Mucosa of stomach (tissue), 1 donor: ENCODE data around the gene RDH12.
"Not testable (repeated sequence)": the region's sequence is repeated elsewhere in the genome, so short reads cannot be mapped to it uniquely, and the experiment has no call there.

Experiments used
- H3K27me3 ChIP-seq: one replicate; pipeline ENCODE4 v1.7.0; 2013; ENCODE audit warnings: mild to moderate bottlenecking, low read length; ENCODE audit not compliant: control insufficient read depth, insufficient read depth
- H3K36me3 ChIP-seq: one replicate; pipeline ENCODE4 v1.7.0; 2013; ENCODE audit warnings: low read length; ENCODE audit not compliant: control insufficient read depth, insufficient read depth
- H3K4me1 ChIP-seq: one replicate; pipeline ENCODE4 v1.7.0; 2013; ENCODE audit warnings: mild to moderate bottlenecking, low read length; ENCODE audit not compliant: control insufficient read depth, insufficient read depth
- H3K4me3 ChIP-seq: one replicate; pipeline ENCODE4 v1.7.0; 2013; ENCODE audit warnings: low read length
- H3K9ac ChIP-seq: one replicate; pipeline ENCODE4 v1.7.0; 2013; ENCODE audit warnings: mild to moderate bottlenecking, low read length, moderate library complexity
- H3K9me3 ChIP-seq: one replicate; pipeline ENCODE4 v1.7.0; 2013; ENCODE audit warnings: mild to moderate bottlenecking, low read length, moderate library complexity; ENCODE audit not compliant: control insufficient read depth
- donor health status: Pancreatic carcinoma.

Gene RDH12

GRCh38 chr14:67709796-67710195, 8.1 kb downstream of the RDH12 start:
- not testable (repeated sequence) for H3K9ac ChIP-seq, H3K27me3 ChIP-seq, H3K4me3 ChIP-seq, H3K36me3 ChIP-seq, H3K9me3 ChIP-seq, H3K4me1 ChIP-seq

- H3K4me3 ChIP-seq, result no peak overlapping the region
- no peaks in the 10 kb centered on the region for H3K9me3 ChIP-seq
- no peaks in the 10 kb centered on the region for H3K36me3 ChIP-seq
- H3K9ac ChIP-seq, result no peak overlapping the region
- peaks cover under 1% of the 10 kb centered on the region for H3K4me1 ChIP-seq
- no peaks in the 10 kb centered on the region for H3K27me3 ChIP-seq
These were observed 8.5 kb downstream of the RDH12 start for GRCh38 chr14:67710209-67710608.

GRCh38 chr14:67717048-67717447, 15.4 kb downstream of the RDH12 start:
- H3K9ac ChIP-seq, result no peak overlapping the region
- no peak overlapping the region for H3K4me3 ChIP-seq
- H3K9me3 ChIP-seq, result no peaks in the 10 kb centered on the region
- no peaks in the 10 kb centered on the region for H3K27me3 ChIP-seq
- peaks cover 7% of the 10 kb centered on the region for H3K4me1 ChIP-seq
- no peaks in the 10 kb centered on the region for H3K36me3 ChIP-seq

- Histone ChIP-seq H3K9me3 (no peaks in the 10 kb centered on the region), H3K4me3 (no peak overlapping the region), H3K9ac (no peak overlapping the region), H3K36me3 (no peaks in the 10 kb centered on the region), H3K4me1 (peaks cover 8% of the 10 kb centered on the region), H3K27me3 (no peaks in the 10 kb centered on the region)
These were observed 16.6 kb downstream of the RDH12 start for GRCh38 chr14:67718265-67718664.

GRCh38 chr14:67719385-67719784, 17.7 kb downstream of the RDH12 start:
- not testable (repeated sequence) for H3K9me3 ChIP-seq, H3K27me3 ChIP-seq, H3K4me3 ChIP-seq, H3K36me3 ChIP-seq, H3K9ac ChIP-seq
- H3K4me1 ChIP-seq, result peaks cover 16% of the 10 kb centered on the region

GRCh38 chr14:67719866-67720265, 18.2 kb downstream of the RDH12 start:
- Histone ChIP-seq H3K36me3 (no peaks in the 10 kb centered on the region), H3K9ac (no peak overlapping the region), H3K9me3 (no peaks in the 10 kb centered on the region), H3K27me3 (no peaks in the 10 kb centered on the region), H3K4me3 (no peak overlapping the region), H3K4me1 (peaks cover 20% of the 10 kb centered on the region)

GRCh38 chr14:67721875-67722274, 20.2 kb downstream of the RDH12 start:
- H3K9me3 ChIP-seq, result no peaks in the 10 kb centered on the region
- peaks cover 27% of the 10 kb centered on the region for H3K4me1 ChIP-seq
- no peak overlapping the region for H3K4me3 ChIP-seq
- H3K9ac ChIP-seq, result no peak overlapping the region
- no peaks in the 10 kb centered on the region for H3K36me3 ChIP-seq
- H3K27me3 ChIP-seq, result no peaks in the 10 kb centered on the region

GRCh38 chr14:67722293-67722692, 20.6 kb downstream of the RDH12 start:
- H3K9me3 ChIP-seq, result no peaks in the 10 kb centered on the region
- H3K9ac ChIP-seq, result peak overlapping the region; percentile 2
- H3K36me3 ChIP-seq, result no peaks in the 10 kb centered on the region
- no peak overlapping the region for H3K4me3 ChIP-seq
- H3K4me1 ChIP-seq, result peaks cover 28% of the 10 kb centered on the region
- no peaks in the 10 kb centered on the region for H3K27me3 ChIP-seq

- Histone ChIP-seq H3K9ac (no peak overlapping the region), H3K27me3 (no peaks in the 10 kb centered on the region), H3K4me3 (no peak overlapping the region), H3K4me1 (peaks cover 37% of the 10 kb centered on the region), H3K36me3 (no peaks in the 10 kb centered on the region), H3K9me3 (no peaks in the 10 kb centered on the region)
These were observed 23.5 kb downstream of the RDH12 start for GRCh38 chr14:67725171-67725570.

- Histone ChIP-seq H3K9ac (no peak overlapping the region), H3K4me1 (peaks cover 38% of the 10 kb centered on the region), H3K4me3 (no peak overlapping the region), H3K9me3 (no peaks in the 10 kb centered on the region), H3K27me3 (no peaks in the 10 kb centered on the region), H3K36me3 (no peaks in the 10 kb centered on the region)
These were observed 25.7 kb downstream of the RDH12 start for GRCh38 chr14:67727361-67727760.

GRCh38 chr14:67728258-67728657, 26.6 kb downstream of the RDH12 start:
- Histone ChIP-seq H3K9ac (no peak overlapping the region), H3K36me3 (no peaks in the 10 kb centered on the region), H3K9me3 (no peaks in the 10 kb centered on the region), H3K27me3 (no peaks in the 10 kb centered on the region), H3K4me1 (peaks cover 38% of the 10 kb centered on the region), H3K4me3 (no peak overlapping the region)

- Histone ChIP-seq H3K9me3 (no peaks in the 10 kb centered on the region), H3K36me3 (no peaks in the 10 kb centered on the region), H3K9ac (peak overlapping the region; percentile 56), H3K4me1 (peaks cover 31% of the 10 kb centered on the region), H3K4me3 (peak overlapping the region; percentile 29), H3K27me3 (no peaks in the 10 kb centered on the region)
These were observed 27.6 kb downstream of the RDH12 start for GRCh38 chr14:67729072-67729885.

GRCh38 chr14:67733616-67734015, 31.9 kb downstream of the RDH12 start:
- no peaks in the 10 kb centered on the region for H3K9me3 ChIP-seq
- H3K4me3 ChIP-seq, result no peak overlapping the region
- H3K9ac ChIP-seq, result no peak overlapping the region
- no peaks in the 10 kb centered on the region for H3K27me3 ChIP-seq
- H3K36me3 ChIP-seq, result no peaks in the 10 kb centered on the region
- H3K4me1 ChIP-seq, result peaks cover 36% of the 10 kb centered on the region
